Measurements from ENCODE around the gene CERK. TPM values are rescaled to one million over a fixed set of nuclear protein-coding genes. Genes with fewer than 3 reads are reported as not detected.

Gene CERK
- total RNA-seq, 4 donors from 2014 or later: 20.3 to 42.0 (median 24.7) TPM

DNA sequence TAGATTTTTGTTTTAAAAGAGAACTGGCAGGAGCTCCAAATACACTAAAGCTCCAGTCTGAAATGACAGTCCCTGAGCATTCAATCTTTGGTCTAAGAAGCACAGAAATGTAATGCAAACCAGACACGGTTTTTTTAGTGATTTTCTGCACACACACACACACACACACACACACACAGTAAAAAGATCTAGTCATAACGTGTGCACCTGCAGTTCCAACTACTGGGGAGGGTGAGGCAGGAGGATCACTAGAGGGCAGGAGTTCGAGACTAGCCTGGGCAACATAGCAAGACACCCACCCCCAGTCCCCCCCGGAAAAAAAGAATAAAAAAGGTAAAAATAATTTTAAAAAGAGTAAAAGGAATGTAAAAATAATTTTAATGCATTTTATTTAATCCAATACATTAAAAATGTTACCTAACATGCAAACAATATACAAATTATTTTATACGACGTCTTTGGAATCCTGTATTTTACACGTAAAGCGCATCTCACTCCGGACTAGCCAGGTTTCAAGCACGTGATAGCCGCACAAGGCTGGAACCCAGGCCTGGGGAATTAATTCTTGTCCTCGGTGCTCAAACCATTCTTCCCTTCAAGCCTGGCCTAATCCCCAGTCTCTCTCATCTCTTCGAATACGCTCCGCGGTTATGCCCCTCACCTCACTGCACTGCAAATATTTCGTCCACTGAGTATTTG is 23.6 kb upstream of the CERK start:
- Histone ChIP-seq H3K27me3 (no peaks in the 10 kb centered on the region), H3K4me3 (peak overlapping the region; percentile 69 to 95 (median 81)), H3K27ac (peak overlapping the region; percentile 93 to 98 (median 94)), H3K9me3 (no peaks in the 10 kb centered on the region), H3K36me3 (peaks cover 0 to 5% (median 0%) of the 10 kb centered on the region in 3 donors), H3K4me1 (peaks cover 0 to 55% (median 26%) of the 10 kb centered on the region in 4 donors)
- no peak for TF ChIP-seq POLR2A (IDR thresholded peaks at IDR 0.05)
- no peak for TF ChIP-seq EP300 (IDR thresholded peaks at IDR 0.05)
- TF ChIP-seq, protein P1, sequence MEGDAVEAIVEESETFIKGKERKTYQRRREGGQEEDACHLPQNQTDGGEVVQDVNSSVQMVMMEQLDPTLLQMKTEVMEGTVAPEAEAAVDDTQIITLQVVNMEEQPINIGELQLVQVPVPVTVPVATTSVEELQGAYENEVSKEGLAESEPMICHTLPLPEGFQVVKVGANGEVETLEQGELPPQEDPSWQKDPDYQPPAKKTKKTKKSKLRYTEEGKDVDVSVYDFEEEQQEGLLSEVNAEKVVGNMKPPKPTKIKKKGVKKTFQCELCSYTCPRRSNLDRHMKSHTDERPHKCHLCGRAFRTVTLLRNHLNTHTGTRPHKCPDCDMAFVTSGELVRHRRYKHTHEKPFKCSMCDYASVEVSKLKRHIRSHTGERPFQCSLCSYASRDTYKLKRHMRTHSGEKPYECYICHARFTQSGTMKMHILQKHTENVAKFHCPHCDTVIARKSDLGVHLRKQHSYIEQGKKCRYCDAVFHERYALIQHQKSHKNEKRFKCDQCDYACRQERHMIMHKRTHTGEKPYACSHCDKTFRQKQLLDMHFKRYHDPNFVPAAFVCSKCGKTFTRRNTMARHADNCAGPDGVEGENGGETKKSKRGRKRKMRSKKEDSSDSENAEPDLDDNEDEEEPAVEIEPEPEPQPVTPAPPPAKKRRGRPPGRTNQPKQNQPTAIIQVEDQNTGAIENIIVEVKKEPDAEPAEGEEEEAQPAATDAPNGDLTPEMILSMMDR (IDR thresholded peaks at IDR 0.05): no peak
- 5 to 9% methylated on average over 17 of the region's 17 CpGs for WGBS, 2 donors
- no peak for DNase-seq (ENCODE audit: low spot score in 2 of 2)

DNA sequence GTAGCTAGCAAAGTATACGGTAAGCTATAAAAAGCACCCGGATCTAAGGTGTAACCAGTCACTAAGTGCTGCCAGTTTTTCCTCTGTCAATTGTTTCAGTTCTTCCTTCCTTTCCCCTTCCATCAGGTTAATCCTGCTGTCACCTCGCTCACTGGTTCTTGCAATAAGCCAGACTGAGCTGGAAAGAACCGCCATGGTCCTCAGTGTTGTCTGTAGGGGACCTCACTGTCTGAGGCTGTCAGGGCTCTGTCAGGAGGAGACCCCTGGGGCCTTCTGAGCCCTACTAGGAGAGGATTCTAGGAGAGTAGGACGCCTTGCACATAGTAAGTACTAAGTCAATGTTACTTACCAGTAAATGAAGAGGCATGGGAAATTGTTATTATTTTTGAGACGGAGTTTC is 23.0 kb upstream of the CERK start:
- WGBS, 2 donors: 76 to 79% methylated on average over 6 of the region's 6 CpGs
- H3K36me3 ChIP-seq: peaks cover 0 to 5% (median 0%) of the 10 kb centered on the region in 3 donors
- peak overlapping the region in 2 of 4 donors; percentile 19 to 95 for H3K27ac ChIP-seq
- TF ChIP-seq EP300 (IDR thresholded peaks at IDR 0.05) (no peak), POLR2A (IDR thresholded peaks at IDR 0.05) (no peak)
- TF ChIP-seq, protein P1 (IDR thresholded peaks at IDR 0.05): no peak
- no peak for DNase-seq (ENCODE audit: low spot score in 2 of 2)
- H3K4me1 ChIP-seq: peaks cover 0 to 48% (median 26%) of the 10 kb centered on the region in 4 donors
- peaks cover 0 to 4% (median 0%) of the 10 kb centered on the region in 4 donors for H3K9me3 ChIP-seq
- peak overlapping the region in 1 of 4 donors; percentile 69 for H3K4me3 ChIP-seq
- H3K27me3 ChIP-seq: no peaks in the 10 kb centered on the region

DNA sequence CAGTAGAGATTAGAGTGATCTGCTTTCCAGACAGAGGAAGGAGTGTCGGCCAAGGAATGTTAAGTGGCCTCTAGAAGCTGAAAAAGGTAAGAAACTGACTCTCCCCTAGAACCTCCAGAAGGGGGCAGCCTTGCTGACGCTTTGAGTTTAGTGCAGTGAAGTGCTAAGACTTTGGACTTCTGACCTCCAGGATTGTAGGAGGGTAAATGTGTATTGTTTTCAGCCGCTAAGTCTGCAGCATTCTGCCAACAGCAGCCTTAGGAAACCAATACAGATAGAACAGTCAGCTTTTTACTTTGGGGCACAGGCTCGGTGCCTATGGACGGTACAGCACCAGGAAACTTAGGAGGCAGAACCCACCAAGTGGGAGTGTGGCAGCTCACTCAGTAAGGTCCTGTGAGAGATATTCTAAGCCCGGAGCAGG is 20.8 kb upstream of the CERK start:
- TF ChIP-seq, protein P1 (IDR thresholded peaks at IDR 0.05): peak; percentile 62 to 72 (median 64)
- TF ChIP-seq EP300 (IDR thresholded peaks at IDR 0.05) (peak in 1 of 2 donors; percentile 23), POLR2A (IDR thresholded peaks at IDR 0.05) (no peak)
- no peaks in the 10 kb centered on the region for H3K27me3 ChIP-seq
- H3K4me3 ChIP-seq: no peak overlapping the region
- peaks cover 0 to 8% (median 0%) of the 10 kb centered on the region in 4 donors for H3K9me3 ChIP-seq
- 17 to 34% methylated on average over 6 of the region's 6 CpGs for WGBS, 2 donors
- peak in 1 of 2 donors; percentile 42 for DNase-seq (ENCODE audit: low spot score in 2 of 2)
- H3K36me3 ChIP-seq: no peaks in the 10 kb centered on the region
- H3K4me1 ChIP-seq: peaks cover 0 to 45% (median 31%) of the 10 kb centered on the region in 4 donors
- peak overlapping the region in 3 of 4 donors; percentile 55 to 66 (median 61) for H3K27ac ChIP-seq

DNA sequence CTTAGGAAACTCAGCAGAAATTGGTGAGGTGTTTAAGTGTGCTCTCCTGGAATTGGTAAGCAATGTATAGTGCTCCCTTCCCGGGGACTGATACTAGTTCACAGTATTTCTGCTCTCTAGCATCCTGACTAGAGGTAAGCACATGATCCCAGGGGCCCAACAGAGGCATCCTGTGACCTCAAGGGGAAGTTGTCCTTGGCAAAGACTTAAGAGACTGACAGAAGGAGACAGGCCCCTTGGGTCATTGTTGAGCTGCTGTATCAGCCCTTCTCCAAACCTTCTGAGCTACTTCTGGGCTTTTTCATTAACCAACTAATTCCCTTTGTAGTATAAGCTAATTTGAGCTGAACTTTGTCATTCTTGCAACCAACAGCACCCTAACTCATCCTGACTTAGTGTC is 20.1 kb upstream of the CERK start:
- Histone ChIP-seq H3K4me1 (peaks cover 0 to 46% (median 30%) of the 10 kb centered on the region in 4 donors), H3K9me3 (peaks cover 0 to 8% (median 0%) of the 10 kb centered on the region in 4 donors), H3K36me3 (no peaks in the 10 kb centered on the region), H3K27ac (peak overlapping the region in 1 of 4 donors; percentile 55), H3K27me3 (no peaks in the 10 kb centered on the region), H3K4me3 (no peak overlapping the region)
- DNase-seq (ENCODE audit: low spot score in 2 of 2): no peak
- TF ChIP-seq, protein P1 (IDR thresholded peaks at IDR 0.05): no peak
- TF ChIP-seq POLR2A (IDR thresholded peaks at IDR 0.05) (no peak), EP300 (IDR thresholded peaks at IDR 0.05) (no peak)
- 59 to 60% methylated on average over 1 of the region's 1 CpG for WGBS, 2 donors

DNA sequence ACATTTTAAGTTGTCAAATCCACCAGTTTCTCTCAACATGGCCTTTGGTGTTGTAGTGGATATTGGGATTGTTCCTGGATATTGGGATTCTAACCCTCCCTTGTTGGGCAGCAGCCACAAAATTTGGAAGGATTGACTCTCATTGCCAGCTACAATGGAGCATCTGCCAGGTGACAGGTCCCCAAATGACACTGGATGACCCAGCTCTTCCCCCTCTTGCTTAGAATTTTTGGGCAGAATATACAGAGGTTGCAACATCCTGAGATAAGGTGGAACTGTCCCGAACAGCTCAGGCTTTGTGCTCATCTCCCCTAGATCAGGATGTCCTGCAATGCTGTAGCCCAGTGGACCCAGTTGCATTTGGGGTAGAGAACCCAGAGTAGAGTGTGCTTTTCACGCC is 19.1 kb upstream of the CERK start:
- H3K27ac ChIP-seq: no peak overlapping the region
- H3K4me3 ChIP-seq: no peak overlapping the region
- DNase-seq (ENCODE audit: low spot score in 2 of 2): no peak
- TF ChIP-seq POLR2A (IDR thresholded peaks at IDR 0.05) (no peak), EP300 (IDR thresholded peaks at IDR 0.05) (no peak)
- TF ChIP-seq, protein P1 (IDR thresholded peaks at IDR 0.05): no peak
- WGBS, 2 donors: 85 to 89% methylated on average over 2 of the region's 2 CpGs
- H3K36me3 ChIP-seq: no peaks in the 10 kb centered on the region
- no peaks in the 10 kb centered on the region for H3K27me3 ChIP-seq
- H3K4me1 ChIP-seq: peaks cover 0 to 52% (median 30%) of the 10 kb centered on the region in 4 donors
- peaks cover 0 to 8% (median 0%) of the 10 kb centered on the region in 4 donors for H3K9me3 ChIP-seq
